ENCODE measurements around the gene SLC16A2. TPM values are rescaled to one million over a fixed set of nuclear protein-coding genes. Genes with fewer than 3 reads are reported as not detected.

SLC16A2 gene
- polyA plus RNA-seq, 6 donors from 2014 or later, result 0.15 TPM; not detected in 5

Other genes with a start within 250 kb of the SLC16A2 start
- not detected for gene ZCCHC13, start 117.3 kb upstream of the SLC16A2 start, polyA plus RNA-seq (ENCODE audit: low read depth in 6 of 6)
- gene RLIM, start 193.1 kb downstream of the SLC16A2 start, polyA plus RNA-seq (ENCODE audit: low read depth in 6 of 6), result 10 to 100 TPM in 3 of 6 donors, 1 to 10 TPM in 3; 6.7 to 12.0 (median 9.6) TPM